ENCODE measurements around the gene GGN.
A peak's percentile ranks its signal among the peaks of the same experiment; 100 is the strongest.
"Not testable (repeated sequence)": the region's sequence is repeated elsewhere in the genome, so short reads cannot be mapped to it uniquely, and the experiment has no call there.

GGN gene, protein sequence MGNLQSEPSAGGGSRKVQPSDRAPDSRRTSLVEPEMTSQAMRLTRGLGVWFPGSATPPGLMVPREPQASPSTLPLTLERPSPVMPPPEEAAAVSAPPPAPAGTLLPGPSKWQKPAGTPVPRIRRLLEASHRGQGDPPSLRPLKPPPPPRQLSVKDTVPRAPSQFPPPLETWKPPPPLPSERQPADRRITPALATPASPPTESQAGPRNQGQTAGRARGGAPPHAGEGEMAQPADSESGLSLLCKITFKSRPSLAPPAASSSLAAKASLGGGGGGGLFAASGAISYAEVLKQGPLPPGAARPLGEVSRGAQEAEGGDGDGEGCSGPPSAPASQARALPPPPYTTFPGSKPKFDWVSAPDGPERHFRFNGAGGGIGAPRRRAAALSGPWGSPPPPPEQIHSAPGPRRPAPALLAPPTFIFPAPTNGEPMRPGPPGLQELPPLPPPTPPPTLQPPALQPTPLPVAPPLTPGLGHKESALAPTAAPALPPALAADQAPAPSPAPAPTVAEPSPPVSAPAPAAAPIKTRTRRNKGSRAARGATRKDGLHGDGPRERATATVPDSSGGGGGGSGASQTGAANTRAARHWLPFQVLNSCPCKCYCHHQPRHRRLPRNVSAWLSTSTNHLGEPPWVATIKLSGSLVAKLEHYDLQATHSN

DNA sequence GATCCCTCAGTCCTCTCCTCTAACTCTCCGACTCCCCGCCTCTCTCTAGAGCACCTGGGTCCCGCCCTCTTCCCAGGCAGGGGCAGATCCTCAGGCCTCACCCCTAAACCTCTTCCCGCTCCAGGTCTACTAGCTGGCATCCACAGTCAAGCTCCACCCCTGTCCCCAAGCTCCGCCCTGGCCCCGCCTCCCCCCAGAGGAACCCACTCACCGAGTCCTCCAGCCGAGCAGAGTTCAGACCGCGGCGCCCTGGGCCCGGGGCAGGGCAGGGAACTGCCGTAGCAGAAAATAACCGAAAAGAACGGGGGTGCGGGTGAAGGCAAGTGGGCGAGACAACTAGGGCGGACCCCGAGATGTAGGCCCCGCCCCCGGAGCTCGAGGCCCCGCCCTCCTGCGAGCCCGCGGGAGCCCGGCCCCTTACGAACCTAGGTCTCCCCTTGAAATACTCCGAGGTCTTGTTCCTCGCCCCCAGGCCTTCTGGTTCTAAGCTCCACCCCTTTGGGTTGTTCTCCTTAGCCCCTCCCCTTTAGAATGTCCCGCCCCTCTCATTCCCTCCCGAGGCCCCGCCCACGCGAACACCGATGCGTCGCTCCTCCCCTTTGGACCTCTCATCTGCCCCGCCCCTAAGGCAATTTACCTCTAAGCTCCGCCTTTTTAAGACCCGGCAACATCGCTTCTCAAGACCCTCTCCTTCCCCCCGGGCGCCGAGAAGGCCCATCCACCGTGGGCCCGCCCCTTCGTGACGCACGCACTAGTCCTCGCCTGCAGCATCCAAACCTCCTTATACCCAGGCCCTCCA lies at the start of gene GGN:
TSS of gene GGN (minus strand) at position 485 of the 799 bp plus-strand sequence. CDS start 773 bp downstream, outside the sequence.
- peak; percentile 96 for DNase-seq

GRCh38 chr19:38437295-38437694 lies 49.5 kb upstream of the GGN start:
- no peak for DNase-seq

DNA sequence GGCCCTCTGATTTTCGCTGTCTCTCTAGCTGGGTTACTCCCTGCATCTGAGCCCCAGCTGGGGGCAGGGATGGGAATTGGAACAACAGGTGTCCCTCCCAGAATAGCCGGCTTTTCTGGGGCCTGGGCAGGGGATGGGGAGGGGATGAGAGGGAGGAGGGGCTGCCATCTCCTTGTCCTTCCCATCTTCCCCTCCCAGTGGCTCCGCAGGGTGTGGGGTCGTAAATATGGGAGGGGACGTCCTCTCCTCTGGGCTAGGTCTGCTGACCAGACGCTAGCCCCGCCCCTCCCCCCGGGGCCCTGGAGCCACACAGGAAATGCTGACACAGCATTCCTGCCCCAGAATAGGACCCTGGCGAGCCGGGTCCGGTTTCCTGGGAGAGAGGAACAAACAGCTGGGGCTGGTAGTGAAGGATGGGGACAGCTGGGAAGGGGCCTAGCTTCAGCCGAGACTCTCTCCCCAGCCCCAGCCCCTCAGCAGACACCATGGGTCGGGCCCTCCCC lies 46.8 kb upstream of the GGN start:
- DNase-seq, result no peak

GRCh38 chr19:38433268-38433733 lies 45.5 kb upstream of the GGN start, which contains the start of gene RYR1:
Gene RYR1, plus strand, starts transcription at chr19:38433691. Its CDS starts 139 bp downstream, at chr19:38433830.
- peak; percentile 35 for DNase-seq

DNA sequence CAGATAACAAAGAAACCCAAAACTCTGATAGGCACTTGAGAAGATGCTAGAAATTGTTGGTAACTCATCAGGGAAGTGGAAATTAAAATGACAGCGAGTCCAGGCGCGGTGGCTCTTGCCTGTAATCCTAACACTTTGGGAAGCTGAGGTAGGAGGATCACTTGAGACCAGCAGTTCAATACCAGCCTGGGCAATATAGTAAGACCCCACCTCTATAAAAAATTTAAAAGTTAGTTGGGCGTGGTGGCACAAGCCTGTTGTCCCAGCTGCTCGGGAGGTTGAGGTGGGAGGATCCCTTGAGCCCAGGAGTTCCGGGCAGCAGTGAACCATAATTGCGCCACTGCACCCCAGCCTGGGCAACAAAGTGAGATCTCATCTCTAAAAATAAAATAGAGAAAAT lies 43.1 kb upstream of the GGN start:
- no peak for DNase-seq

DNA sequence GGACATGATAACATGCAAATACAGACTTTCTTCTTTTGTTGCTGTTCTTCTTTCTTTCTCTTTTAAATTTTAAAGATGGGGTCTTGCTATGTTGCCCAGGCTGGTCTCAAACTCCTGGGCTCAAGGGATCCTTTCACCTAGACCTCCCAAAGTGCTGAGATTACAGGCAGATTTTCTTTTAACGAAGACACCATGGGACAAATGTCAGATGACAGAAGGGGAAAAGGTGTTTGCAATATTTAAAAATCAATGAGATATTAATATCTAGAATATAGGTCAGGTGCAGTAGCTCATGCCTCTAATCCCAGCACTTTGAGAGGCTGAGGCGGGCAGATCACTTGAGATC lies 42.0 kb upstream of the GGN start:
- DNase-seq, result no peak

DNA sequence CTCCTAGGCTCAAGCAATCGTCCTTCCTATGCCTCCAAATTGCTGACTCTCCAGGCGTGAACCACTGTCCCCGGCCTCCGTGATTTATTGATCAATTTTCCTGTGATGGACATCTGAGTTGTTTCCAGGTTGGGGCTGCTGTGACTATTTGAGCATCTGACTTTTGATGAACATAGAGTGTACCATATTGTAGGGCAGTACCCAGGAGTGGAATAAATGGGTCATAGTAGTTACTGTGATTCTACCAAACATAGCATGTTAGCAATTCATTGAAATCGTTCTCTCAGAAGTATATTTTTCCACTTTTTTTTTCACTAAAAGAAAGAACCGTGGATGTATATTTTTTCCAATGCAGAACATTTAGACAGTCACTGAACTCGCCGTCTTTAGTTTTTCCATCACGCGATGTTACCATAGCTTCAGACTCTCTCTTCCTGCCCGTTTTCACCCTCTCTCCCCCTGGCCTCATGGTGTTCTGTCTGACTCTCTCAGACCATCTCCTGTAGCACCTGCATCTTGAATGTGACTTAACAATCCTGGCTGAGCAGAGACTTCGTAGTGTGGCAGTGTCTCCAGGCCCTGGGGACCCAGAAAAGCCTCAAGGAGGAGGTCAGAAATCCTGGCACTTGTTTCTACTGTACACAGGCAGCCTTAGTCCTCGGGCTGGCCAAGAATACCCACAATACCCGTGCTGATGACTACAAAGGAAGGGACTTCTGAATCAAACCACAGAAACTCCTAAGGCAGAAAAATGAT lies 41.4 kb upstream of the GGN start:
- no peak for DNase-seq

DNA sequence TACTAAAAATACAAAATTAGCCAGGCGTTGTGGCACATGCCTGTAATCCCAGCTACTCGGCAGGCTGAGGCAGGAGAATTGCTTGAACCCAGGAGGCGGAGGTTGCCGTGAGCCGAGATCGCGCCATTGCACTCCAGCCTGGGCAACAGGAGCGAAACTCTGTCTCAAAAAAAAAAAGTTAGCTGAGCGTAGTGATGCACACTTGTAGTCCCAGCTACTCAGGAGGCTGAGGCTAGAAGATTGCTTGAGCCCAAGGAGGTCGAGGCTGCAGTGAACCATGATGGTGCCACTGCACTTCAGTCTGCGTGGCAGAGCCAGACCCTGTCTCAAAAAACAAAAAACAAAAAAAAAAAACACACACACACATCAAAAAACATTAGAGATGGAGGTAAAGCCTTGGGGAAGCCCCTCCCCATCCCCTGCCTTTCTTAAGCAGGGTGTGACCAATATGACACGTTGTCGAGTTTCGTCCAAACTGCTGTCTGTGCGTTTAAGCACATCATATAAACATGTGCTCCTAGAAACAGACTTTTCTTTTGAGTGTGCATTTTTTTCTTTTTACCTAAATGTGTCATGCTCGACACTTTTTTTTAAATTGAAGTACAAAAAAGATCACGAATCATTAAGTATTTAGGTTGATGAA lies 39.3 kb upstream of the GGN start:
- not testable (repeated sequence) for DNase-seq

- no peak for DNase-seq
Measured at GRCh38 chr19:38425810-38426466, 38.1 kb upstream of the GGN start, which contains the start of gene RASGRP4. Gene RASGRP4, minus strand, starts transcription at chr19:38426219. Its CDS starts 128 bp downstream, at chr19:38426091.

- no peak for DNase-seq
Measured at GRCh38 chr19:38425222-38425809, 37.5 kb upstream of the GGN start.

DNA sequence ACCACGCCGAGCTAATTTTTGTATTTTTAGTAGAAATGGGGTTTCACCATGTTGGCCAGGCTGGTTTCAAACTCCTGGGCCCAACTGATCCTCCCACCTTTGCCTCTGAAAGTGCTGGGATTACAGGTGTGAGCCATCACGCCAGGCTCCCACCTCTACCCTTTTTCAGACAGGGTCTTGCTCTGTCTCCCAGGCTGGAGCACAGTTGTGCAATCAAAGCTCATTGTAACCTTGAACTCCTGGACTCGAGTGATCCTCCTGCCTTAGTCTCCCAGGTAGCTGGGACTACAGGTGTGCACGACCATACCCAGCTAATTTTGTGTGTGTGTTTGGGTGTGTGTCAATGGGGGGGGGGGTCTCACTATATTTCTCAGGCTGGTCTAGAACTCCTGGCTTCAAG lies 36.4 kb upstream of the GGN start:
- no peak for DNase-seq

DNA sequence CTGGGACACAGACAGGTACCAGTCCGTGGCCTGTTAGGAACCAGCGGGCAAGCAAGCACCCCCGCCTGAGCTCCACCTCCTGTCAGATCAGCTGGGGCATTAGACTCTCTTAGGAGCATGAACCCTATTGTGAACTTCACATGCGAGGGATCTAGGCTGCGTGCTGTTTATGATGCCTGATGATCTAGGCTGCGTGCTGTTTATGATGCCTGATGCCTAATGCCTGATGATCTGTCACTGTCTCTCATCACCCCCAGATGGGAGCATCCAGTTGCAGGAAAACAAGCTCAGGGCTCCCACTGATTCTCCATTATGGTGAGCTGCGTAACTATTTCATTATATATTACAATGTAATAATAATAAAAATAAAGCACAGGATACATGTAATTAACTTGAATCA lies 34.6 kb upstream of the GGN start:
- DNase-seq, result no peak

- no peak for DNase-seq
Measured at GRCh38 chr19:38421856-38422255, 34.0 kb upstream of the GGN start.

DNA sequence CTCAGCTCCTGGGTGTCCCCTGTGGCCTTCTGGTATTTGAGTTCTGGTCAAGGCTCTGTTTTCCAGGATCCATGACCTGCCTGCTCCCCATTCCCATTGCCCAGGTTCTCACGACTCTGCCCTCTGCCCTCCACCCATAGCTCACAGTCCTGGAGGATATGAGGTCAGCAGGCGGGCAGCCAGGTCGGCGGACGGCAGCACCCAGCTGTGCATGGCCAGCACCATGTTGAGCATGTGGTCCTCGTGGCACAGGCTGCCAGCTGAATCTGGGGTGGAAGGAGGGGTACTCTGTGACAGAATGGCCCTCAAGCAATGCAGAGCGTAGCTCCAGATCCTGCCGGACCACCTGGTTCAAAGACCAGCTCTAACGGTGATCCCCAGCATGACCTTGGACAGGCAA lies 33.1 kb upstream of the GGN start:
- DNase-seq, result no peak

DNA sequence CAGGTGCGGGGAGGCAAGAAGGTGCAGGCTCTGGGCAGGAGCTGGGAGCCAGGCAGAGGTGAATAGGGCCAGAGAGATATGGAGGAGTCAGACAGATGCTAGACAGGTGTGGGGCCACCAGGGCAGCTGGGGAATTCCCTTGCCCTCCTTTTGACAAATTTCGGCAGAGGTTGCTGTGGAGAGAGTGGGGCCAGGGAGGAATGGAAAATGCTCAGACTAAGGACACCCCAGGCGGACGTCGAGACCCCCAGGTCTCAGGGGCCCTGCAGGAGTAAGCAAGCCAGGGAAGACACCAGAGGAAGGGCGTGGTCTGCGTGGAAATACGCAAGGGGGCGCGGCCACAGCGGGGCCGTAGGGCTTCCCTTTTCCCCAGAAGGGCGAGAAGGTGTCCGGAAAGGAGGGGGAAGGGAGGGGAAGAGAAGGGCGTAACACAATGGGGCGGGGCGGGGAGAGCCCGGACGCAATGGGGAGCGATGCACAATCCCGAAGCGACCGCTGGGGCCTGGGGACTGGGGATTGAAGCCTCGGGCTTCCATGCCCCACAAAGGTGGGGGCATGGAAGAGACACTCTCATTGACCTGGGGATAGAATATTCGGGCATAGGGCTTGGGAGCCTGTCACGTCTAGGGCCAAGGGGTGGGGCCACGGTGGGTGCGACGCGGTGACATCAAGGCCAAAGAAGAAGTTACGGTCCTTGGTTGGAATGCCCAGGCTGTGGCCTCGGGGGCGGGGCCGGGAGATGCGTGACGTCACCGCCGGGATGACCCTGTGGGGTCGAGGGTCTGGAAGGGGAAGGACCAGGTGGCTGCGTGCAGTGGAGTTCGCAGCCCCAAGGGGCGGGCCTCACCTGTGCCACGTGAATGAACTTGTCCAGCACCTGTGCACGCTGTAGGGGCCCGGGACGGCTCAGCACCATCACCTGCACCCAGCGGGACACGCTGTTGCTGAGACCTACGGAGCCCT lies 30.0 kb upstream of the GGN start:
- peak; percentile 37 for DNase-seq

DNA sequence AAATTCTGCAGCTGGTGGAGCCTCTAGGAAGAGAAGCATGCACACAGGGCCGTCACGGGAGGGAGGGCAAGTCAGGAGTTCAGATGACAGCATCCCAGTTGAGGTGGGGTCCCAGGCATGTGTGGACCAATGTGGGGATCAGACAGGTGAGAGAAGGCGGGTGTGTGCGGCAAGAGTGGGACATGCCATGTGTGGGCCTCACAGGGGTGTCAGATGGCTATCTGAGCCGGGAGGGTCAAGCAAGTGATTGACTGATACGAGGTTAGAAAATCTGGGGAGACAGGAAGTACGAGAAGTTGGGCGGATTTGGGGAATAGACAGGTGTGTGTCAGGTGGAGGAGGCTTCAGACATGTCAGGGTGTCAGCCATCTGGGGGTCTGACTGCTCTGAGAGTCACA lies 29.3 kb upstream of the GGN start:
- no peak for DNase-seq

DNA sequence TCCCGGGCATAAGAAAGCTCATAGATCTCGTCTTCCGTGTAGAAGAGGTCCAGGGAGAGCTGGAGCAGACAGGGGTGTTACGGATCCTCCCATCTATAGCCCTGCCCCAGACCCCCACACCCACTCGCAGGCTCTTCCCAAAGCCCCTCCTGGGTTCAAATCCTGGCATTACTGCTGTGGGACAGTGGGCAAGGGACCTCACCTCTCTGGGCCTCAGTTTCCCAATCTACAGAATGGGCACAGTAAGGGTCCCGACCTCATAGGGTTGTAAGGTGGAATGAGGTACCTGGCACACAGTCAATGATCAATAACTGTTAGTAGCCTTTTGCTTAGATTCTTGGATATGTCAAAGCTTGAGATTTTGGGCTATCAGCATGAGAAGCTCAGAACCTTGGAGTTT lies 25.6 kb upstream of the GGN start:
- no peak for DNase-seq

GRCh38 chr19:38412961-38413360 lies 25.1 kb upstream of the GGN start:
- DNase-seq, result no peak

- DNase-seq, result no peak
Measured at GRCh38 chr19:38412491-38412890, 24.7 kb upstream of the GGN start.

DNA sequence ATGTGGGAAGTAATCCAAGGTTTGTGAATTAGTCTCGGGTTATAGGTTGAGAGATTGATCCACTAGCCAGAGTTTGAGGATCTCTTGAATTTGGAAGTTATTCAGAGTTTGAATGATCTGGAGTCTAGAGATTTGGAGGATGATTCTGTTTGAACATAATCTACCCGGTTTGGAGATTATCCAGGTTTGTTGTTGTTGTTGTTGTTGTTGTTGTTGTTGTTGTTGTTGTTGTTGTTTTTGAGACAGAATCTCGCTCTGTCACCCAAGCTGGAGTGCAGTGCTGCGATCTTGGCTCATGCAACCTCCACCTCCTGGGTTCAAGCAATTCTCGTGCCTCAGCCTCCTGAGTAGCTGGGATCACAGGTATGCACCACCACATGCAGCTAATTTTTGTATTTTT lies 24.1 kb upstream of the GGN start:
- DNase-seq, result not testable (repeated sequence)

All from EL (cell line).